Heart left ventricle (tissue), 16 donors: ENCODE data around the gene HOXC13. TPM values are rescaled to one million over a fixed set of nuclear protein-coding genes. Genes with fewer than 3 reads are reported as not detected.

Experiments
- ATAC-seq, 4 donors: fragments of 200-7000 bp; cut with Tn5 transposase; one replicate each; pipeline ENCODE4 v1.9.1; 2020 to 2022; ENCODE audit warnings: moderate library complexity in 4 of 4, mild to moderate bottlenecking in 3 of 4, moderate number of reproducible peaks in 1 of 4
- DNase-seq, 5 donors: peaks; one replicate each; pipeline ENCODE4 v3.0.0-alpha.2; 2020
- H3K27ac ChIP-seq, 12 donors: fragments of 200-600 bp; sonication (generic) in 4 of 12; one replicate each; pipeline versions ENCODE4 v1.5.0 to v1.8.0; 2016 to 2022; ENCODE audit warnings: mild to moderate bottlenecking in 2 of 12
- H3K27me3 ChIP-seq, 9 donors: fragments of 200-600 bp; sonication (generic) in 2 of 9; one replicate each; pipeline versions ENCODE4 v1.5.1 to v1.8.0; 2016 to 2022; ENCODE audit warnings: mild to moderate bottlenecking in 3 of 9
- H3K36me3 ChIP-seq, 9 donors: fragments of 200-600 bp; sonication (generic) in 2 of 9; one replicate each; pipeline versions ENCODE4 v1.5.0 to v1.8.0; 2018 to 2022; ENCODE audit warnings: mild to moderate bottlenecking in 2 of 9
- H3K4me1 ChIP-seq, 12 donors: fragments of 200-600 bp; sonication (generic) in 4 of 12; one replicate each; pipeline versions ENCODE4 v1.5.0 to v1.8.0; 2016 to 2022; ENCODE audit warnings: mild to moderate bottlenecking in 3 of 12
- H3K4me3 ChIP-seq, 12 donors: fragments of 200-600 bp; sonication (generic) in 4 of 12; one replicate each; pipeline versions ENCODE4 v1.5.0 to v1.8.0; 2017 to 2022; ENCODE audit warnings: mild to moderate bottlenecking in 9 of 12, moderate library complexity in 4 of 12
- H3K9me3 ChIP-seq, 12 donors: fragments of 200-600 bp; sonication (generic) in 4 of 12; one replicate each; pipeline versions ENCODE4 v1.5.0 to v1.8.0; 2016 to 2022; ENCODE audit warnings: mild to moderate bottlenecking in 1 of 12
- POLR2A ChIP-seq, 2 donors: fragments of 450-650 bp; IDR thresholded peaks; one replicate each; pipeline ENCODE4 v1.6.1; 2017; ENCODE audit warnings: antibody characterized with exemption in 2 of 2, mild to moderate bottlenecking in 2 of 2, moderate library complexity in 2 of 2
- WGBS, 4 donors: extraction: QIAGEN DNeasy Blood & Tissue Kit in 2 of 4; methylation state at CpG; one replicate each; pipeline versions ENCODE4 v1.1.5 to v1.1.7; 2013 to 2018; 5-methylcytosine and 5-hydroxymethylcytosine counted together
- intact Hi-C, 10 donors: fragments of 100-400 bp; cut with DNase I; formaldehyde crosslinking; loops; one replicate each; pipeline versions ENCODE4 v1.11.1 to v1.14.2; 2022
- polyA plus RNA-seq, 2 donors: library from polyadenylated mRNA; stranded (reverse); fragments of 200-250 nt; gene quantifications; one replicate each; pipeline ENCODE4 v1.2.3, GENCODE V29; 2013
- total RNA-seq, 9 donors: library from RNA; depleted of rRNA in 2 of 9; stranded (reverse); fragments of >200 nt in 2 of 9; fragmentation: NEBNext Ultra II Directional in 3 of 9; extraction: Animal tissue kit (Norgen Biotek cat#: 25700) in 3 of 9; gene quantifications; one replicate each; pipeline versions ENCODE4 v1.1.0 to v1.2.4, GENCODE V29; 2016 to 2023
- TF ChIP-seq, protein P1 (sequence below), 12 donors: fragments of 200-600 bp; sonication (generic) in 4 of 12; IDR thresholded peaks; one replicate each; pipeline versions ENCODE4 v1.5.0 to v1.8.0; 2018 to 2022; ENCODE audit warnings: antibody characterized with exemption in 12 of 12, mild to moderate bottlenecking in 5 of 12
- donor health status: ischemic (EF 13 %, LVEDD 7.1; RV severe dilation, severe dysfunction).
- donor health status: healthy with polysubstance abuse.
- donor health status: DM: no; HTN: yes; CAD: no.
- donor health status: DM: no; HTN: no; CAD: no.
- donor health status: ischemic (EF 25% LVEDD 6.9; RV normal size, moderate dysfunction).
- donor health status: ischemic (EF 25% LVEDD 5.7; RV mildly dilated, moderate dysfunction).
- donor health status: healthy.
- donor health status: DM: yes; HTN: yes; CAD: no.
- donor health status: ischemic (EF 35%, LVEDD 5.7; RV mildly dilated, moderate dysfunction).
- donor health status: nonischemic (EF 11% LVEDD 7.7; RV severe dilation, severe dysfunction).
- donor health status: DM: yes; HTN: yes; CAD: no.
- donor health status: PGD.
- donor health status: ischemic (EF 29% LVEDD 5.4; RV normal size, mild dysfunction).
- donor health status: nonischemic (EF 23%, LVEDD 6.1; RV moderate dilation, normal function).

The HOXC13 gene
- total and polyA plus RNA-seq, 11 donors = not detected

DNA sequence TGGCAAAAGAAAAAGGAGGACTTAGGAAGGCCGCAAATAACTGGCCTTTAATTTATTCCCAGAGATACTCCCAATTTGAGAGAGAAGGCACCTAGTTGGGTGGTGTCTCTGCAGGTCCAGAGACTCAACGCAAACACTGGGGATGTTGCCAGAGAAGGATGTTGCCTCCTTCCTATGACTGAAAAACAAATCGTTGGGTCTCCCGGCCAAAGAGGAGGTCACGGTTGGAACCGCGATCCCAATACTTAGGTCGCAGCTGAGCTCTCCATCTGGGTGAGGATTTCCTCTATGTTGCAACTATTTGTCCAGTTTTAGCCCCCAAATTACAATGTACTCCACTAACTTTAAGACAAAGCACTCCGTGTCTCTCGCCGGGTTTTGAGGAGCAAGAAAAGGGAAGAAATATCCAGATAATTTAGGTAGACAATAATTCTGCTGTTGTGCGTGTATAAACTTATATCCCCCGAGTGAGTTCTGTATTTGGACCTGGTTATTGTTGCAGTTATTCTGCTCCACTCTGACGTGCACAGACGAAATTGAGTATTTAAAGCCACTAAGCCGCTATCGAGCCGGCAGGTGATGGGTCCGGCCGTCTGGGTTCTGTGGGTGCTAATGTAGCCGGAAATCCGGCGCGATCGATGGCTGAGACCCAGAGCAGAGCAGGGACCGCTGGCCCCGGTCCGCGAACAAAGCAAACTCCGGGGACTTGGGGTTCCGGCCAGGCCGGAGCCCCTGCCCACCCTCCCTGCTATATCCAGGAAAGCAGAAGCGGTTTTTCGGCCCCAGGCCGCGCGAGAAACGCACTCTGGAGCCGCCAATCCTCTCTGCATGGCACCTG lies 21.8 kb downstream of the HOXC13 start:
- Histone ChIP-seq H3K4me3 (no peak overlapping the region), H3K9me3 (no peaks in the 10 kb centered on the region), H3K36me3 (no peaks in the 10 kb centered on the region), H3K27ac (no peak overlapping the region), H3K27me3 (peaks cover 75 to 100% (median 100%) of the 10 kb centered on the region in 9 donors), H3K4me1 (peaks cover 0 to 20% (median 0%) of the 10 kb centered on the region in 12 donors)
- intact Hi-C loops = no loop called here
- ATAC-seq (no peak), DNase-seq (no peak)
- TF ChIP-seq, protein P1, sequence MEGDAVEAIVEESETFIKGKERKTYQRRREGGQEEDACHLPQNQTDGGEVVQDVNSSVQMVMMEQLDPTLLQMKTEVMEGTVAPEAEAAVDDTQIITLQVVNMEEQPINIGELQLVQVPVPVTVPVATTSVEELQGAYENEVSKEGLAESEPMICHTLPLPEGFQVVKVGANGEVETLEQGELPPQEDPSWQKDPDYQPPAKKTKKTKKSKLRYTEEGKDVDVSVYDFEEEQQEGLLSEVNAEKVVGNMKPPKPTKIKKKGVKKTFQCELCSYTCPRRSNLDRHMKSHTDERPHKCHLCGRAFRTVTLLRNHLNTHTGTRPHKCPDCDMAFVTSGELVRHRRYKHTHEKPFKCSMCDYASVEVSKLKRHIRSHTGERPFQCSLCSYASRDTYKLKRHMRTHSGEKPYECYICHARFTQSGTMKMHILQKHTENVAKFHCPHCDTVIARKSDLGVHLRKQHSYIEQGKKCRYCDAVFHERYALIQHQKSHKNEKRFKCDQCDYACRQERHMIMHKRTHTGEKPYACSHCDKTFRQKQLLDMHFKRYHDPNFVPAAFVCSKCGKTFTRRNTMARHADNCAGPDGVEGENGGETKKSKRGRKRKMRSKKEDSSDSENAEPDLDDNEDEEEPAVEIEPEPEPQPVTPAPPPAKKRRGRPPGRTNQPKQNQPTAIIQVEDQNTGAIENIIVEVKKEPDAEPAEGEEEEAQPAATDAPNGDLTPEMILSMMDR (IDR thresholded peaks at IDR 0.05) = no peak
- no peak for TF ChIP-seq POLR2A (IDR thresholded peaks at IDR 0.05)
- WGBS, 4 donors = 8 to 11% (median 10%) methylated on average over 22 to 39 of the region's 39 CpGs

DNA sequence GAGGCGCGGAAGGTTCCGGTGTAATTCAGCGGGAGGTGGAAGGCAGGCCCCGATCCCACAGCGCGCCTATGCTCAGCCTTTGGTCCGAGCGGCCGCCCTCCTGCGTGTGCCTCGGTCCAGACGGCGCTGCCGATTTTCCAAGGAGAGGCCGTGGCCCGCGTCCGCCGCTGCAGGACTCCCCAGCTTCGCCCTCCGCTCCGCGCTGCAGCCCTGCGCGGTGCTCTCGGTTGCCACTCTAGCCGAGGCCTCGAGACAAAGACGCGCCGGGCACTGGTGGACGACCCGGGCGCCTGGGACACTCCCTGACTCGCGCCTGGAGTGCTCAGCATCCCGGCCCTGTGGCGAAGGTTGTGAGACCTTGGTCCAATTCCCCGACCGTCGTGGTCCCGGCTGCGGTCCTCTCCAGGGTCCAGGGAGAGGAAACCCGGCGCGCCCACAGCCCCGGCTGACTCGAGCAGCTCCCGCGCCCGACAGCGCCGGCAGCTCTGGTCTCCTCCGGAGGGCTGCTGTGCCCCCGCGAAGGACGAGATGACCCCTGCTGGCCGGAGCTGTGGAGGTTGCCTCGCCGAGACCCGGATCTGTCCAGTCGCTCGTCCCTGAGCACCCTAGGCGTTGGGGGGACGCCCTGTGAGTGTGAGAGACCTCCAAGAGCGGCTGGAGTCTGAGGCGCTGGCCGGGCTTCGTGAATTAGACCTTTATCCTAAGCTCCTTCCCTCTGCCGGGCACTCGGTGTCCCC lies 22.6 kb downstream of the HOXC13 start:
- Histone ChIP-seq H3K27ac (no peak overlapping the region), H3K4me1 (peaks cover 0 to 25% (median 2%) of the 10 kb centered on the region in 12 donors), H3K9me3 (no peaks in the 10 kb centered on the region), H3K4me3 (no peak overlapping the region), H3K36me3 (no peaks in the 10 kb centered on the region), H3K27me3 (peaks cover 80 to 100% (median 100%) of the 10 kb centered on the region in 9 donors)
- DNase-seq = no peak
- no peak for ATAC-seq
- 1 to 2% (median 1%) methylated on average over 17 to 72 of the region's 72 CpGs for WGBS, 4 donors
- intact Hi-C loops = no loop called here
- TF ChIP-seq, protein P1 (IDR thresholded peaks at IDR 0.05) = no peak
- TF ChIP-seq POLR2A (IDR thresholded peaks at IDR 0.05) = no peak

DNA sequence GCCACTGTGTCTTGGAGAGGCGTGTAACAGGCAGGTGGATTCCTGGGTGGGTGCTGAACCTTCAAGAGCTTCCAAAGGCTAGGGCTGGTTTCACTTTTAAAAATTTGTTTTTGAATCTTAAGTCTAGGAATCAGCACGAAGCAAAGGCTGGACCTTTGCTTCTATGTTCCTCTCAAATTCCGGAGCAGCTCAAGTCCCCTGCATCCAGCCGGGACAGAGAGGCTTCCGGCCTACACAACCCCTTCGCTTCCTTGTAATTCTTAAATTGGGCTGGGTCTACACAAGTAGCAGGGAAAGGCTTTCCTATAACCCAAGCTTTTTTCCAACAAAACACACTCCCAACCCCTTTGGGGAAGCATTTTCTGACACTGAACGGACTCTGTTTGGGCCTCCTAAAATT lies 24.4 kb downstream of the HOXC13 start:
- Histone ChIP-seq H3K4me1 (peaks cover 0 to 32% (median 5%) of the 10 kb centered on the region in 12 donors), H3K4me3 (no peak overlapping the region), H3K27ac (no peak overlapping the region), H3K36me3 (no peaks in the 10 kb centered on the region), H3K27me3 (peaks cover 82 to 100% (median 100%) of the 10 kb centered on the region in 9 donors), H3K9me3 (no peaks in the 10 kb centered on the region)
- intact Hi-C loops = no loop called here
- no peak for DNase-seq
- WGBS, 4 donors = 23 to 36% (median 25%) methylated on average over 7 of the region's 7 CpGs
- ATAC-seq = no peak
- TF ChIP-seq, protein P1 (IDR thresholded peaks at IDR 0.05) = no peak
- TF ChIP-seq POLR2A (IDR thresholded peaks at IDR 0.05) = no peak
